ENCODE data around the gene SPATS2. TPM values are rescaled to one million over a fixed set of nuclear protein-coding genes. Genes with fewer than 3 reads are reported as not detected.

The SPATS2 gene
- total RNA-seq, 2 experiments from 2014 or later, result 9.2 to 10.8 TPM

- no peaks in the 10 kb centered on the region for H3K27me3 Mint-ChIP-seq
- no peak for DNase-seq
- H3K4me1 Mint-ChIP-seq (ENCODE audit: low read depth), result peaks cover 21% of the 10 kb centered on the region
- TF ChIP-seq, protein P1, sequence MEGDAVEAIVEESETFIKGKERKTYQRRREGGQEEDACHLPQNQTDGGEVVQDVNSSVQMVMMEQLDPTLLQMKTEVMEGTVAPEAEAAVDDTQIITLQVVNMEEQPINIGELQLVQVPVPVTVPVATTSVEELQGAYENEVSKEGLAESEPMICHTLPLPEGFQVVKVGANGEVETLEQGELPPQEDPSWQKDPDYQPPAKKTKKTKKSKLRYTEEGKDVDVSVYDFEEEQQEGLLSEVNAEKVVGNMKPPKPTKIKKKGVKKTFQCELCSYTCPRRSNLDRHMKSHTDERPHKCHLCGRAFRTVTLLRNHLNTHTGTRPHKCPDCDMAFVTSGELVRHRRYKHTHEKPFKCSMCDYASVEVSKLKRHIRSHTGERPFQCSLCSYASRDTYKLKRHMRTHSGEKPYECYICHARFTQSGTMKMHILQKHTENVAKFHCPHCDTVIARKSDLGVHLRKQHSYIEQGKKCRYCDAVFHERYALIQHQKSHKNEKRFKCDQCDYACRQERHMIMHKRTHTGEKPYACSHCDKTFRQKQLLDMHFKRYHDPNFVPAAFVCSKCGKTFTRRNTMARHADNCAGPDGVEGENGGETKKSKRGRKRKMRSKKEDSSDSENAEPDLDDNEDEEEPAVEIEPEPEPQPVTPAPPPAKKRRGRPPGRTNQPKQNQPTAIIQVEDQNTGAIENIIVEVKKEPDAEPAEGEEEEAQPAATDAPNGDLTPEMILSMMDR (IDR thresholded peaks at IDR 0.05), result no peak
- no peaks in the 10 kb centered on the region for H3K9me3 Mint-ChIP-seq
- ChIA-PET CTCF (interaction anchor here (1.0 to 1.5 kb wide), 2 partner anchors 200 to 212 kb away, joined by 3 to 8 read pairs; partner anchors contain the start of gene DNAJC22), POLR2A (interaction anchor here (3.4 kb wide), 1 partner anchor 8 kb away, joined by 17 read pairs; no protein-coding TSS in a partner anchor)
- no peak overlapping the region for H3K27ac Mint-ChIP-seq
- peaks cover 29% of the 10 kb centered on the region for H3K36me3 Mint-ChIP-seq (ENCODE audit: low read depth)
- intact Hi-C loops (cut with micrococcal nuclease), result no loop called here
- ATAC-seq, result no peak
- H3K4me3 Mint-ChIP-seq, result no peak overlapping the region
Observed at GRCh38 chr12:49558526-49558925, 191.3 kb downstream of the SPATS2 start.

DNA sequence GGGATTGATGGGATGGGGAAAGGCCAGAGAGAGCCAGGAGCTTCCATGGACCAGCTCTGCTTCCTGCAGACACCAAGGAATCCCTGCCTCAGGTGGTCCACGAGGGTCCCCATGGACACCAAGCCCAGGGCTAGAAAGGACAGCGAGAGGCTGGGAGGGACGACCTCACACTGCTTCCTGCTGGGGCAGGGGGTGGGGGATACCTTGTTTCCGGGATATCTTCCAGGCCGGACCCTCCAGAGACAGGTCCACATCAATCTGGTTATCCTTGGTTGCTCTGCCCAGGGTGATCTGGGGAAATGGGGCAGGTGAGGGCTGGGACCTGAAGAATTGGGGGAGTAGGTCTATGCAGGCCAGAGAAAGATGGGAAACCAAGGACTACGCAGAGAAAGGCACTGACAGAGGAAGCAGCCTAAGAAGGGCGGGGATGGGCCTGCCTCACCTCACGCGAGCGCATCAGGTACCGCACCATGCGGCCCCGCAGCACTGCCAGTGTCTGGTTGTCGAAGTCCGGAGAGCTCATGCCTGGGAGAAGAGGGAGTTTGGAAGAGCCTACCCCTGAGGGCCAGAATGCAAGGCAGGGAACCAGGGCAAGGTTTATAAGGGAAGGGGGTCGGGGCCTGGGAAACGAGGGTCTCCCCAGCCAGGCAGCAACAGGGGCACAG lies 191.9 kb downstream of the SPATS2 start:
- no peak for ATAC-seq
- Mint-ChIP-seq H3K4me1 (ENCODE audit: low read depth) (peaks cover 25% of the 10 kb centered on the region), H3K27me3 (no peaks in the 10 kb centered on the region), H3K36me3 (ENCODE audit: low read depth) (peaks cover 34% of the 10 kb centered on the region), H3K9me3 (no peaks in the 10 kb centered on the region), H3K4me3 (no peak overlapping the region), H3K27ac (no peak overlapping the region)
- TF ChIP-seq, protein P1 (IDR thresholded peaks at IDR 0.05), result no peak
- CTCF ChIA-PET, result interaction anchor here (1.0 kb wide), 1 partner anchor 212 kb away, joined by 3 read pairs; the partner anchor contains the start of gene DNAJC22
- POLR2A ChIA-PET, result interaction anchor here (1.5 to 3.4 kb wide), 2 partner anchors 9 to 12 kb away, joined by 6 to 17 read pairs; no protein-coding TSS in a partner anchor
- intact Hi-C loops (cut with micrococcal nuclease), result no loop called here
- no peak for DNase-seq

DNA sequence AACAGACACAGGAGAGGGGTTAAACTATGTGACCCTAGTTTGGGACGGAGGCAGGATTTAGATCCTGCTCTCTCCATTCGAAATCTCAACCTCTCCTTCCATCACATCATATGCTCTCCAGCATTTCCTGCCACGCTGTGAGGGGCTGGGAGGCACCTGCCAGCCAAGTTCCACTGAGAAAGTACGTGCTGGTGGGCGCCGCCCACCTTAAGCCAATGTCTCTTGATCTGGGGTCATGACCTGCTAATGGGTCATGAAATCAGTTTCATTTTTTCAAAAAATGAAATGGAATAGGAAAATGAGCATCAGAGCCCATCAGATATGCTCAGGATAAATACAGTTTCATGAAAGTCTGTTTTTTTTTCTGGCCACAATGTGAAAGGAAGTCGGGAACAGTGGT lies 193.4 kb downstream of the SPATS2 start:
- CTCF ChIA-PET, result interaction anchor here (0.8 to 3.2 kb wide), 6 partner anchors 8 to 75 kb away, joined by 3 to 17 read pairs (median 4); no protein-coding TSS in a partner anchor
- DNase-seq (peak; percentile 57), ATAC-seq (peak; percentile 60)
- POLR2A ChIA-PET, result interaction anchor here (1.1 to 3.4 kb wide), 4 partner anchors 10 to 59 kb away, joined by 3 to 17 read pairs (median 5); partner anchors contain the start of gene KCNH3
- TF ChIP-seq, protein P1 (IDR thresholded peaks at IDR 0.05), result no peak
- Mint-ChIP-seq H3K36me3 (ENCODE audit: low read depth) (peaks cover 38% of the 10 kb centered on the region), H3K4me3 (no peak overlapping the region), H3K4me1 (ENCODE audit: low read depth) (peaks cover 41% of the 10 kb centered on the region), H3K9me3 (no peaks in the 10 kb centered on the region), H3K27me3 (no peaks in the 10 kb centered on the region), H3K27ac (peak overlapping the region; percentile 70)
- intact Hi-C loops (cut with micrococcal nuclease), result no loop called here

DNA sequence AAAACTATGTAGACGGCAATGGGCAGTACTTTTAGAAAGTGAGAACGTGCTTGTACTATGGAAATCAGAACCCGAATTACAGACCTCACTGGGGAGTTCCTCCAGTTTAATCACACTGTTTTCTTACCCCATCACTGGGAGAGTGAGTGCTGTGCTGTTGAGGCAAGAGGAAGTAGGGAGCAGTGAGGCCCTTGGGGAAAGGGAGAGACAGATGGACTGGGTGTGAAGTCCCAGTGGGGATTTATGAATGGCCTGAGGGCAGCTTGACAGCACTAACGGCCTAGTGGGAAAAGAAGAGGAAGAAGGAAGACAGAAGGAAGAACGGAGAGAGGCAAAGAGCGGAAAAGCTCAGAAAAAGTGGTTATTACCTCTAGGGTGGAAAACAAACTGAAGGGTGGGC lies 195.0 kb downstream of the SPATS2 start:
- no peak overlapping the region for H3K4me3 Mint-ChIP-seq
- no peaks in the 10 kb centered on the region for H3K27me3 Mint-ChIP-seq
- no peaks in the 10 kb centered on the region for H3K9me3 Mint-ChIP-seq
- ChIA-PET CTCF (interaction anchor here (0.6 to 3.2 kb wide), 6 partner anchors 8 to 374 kb away, joined by 3 to 17 read pairs (median 4); no protein-coding TSS in a partner anchor), POLR2A (interaction anchor here (1.1 to 3.4 kb wide), 5 partner anchors 8 to 196 kb away, joined by 3 to 17 read pairs (median 4); partner anchors contain the start of genes KCNH3 and PRPF40B)
- DNase-seq, result no peak
- peaks cover 38% of the 10 kb centered on the region for H3K36me3 Mint-ChIP-seq (ENCODE audit: low read depth)
- peak overlapping the region; percentile 22 for H3K27ac Mint-ChIP-seq
- no peak for ATAC-seq
- peaks cover 52% of the 10 kb centered on the region for H3K4me1 Mint-ChIP-seq (ENCODE audit: low read depth)
- intact Hi-C loops (cut with micrococcal nuclease), result no loop called here
- TF ChIP-seq, protein P1 (IDR thresholded peaks at IDR 0.05), result no peak

- Mint-ChIP-seq H3K9me3 (no peaks in the 10 kb centered on the region), H3K27me3 (no peaks in the 10 kb centered on the region), H3K27ac (no peak overlapping the region), H3K4me3 (no peak overlapping the region), H3K4me1 (ENCODE audit: low read depth) (peaks cover 52% of the 10 kb centered on the region), H3K36me3 (ENCODE audit: low read depth) (peaks cover 38% of the 10 kb centered on the region)
- CTCF ChIA-PET, result interaction anchor here (0.9 to 3.2 kb wide), 5 partner anchors 9 to 204 kb away, joined by 3 to 17 read pairs (median 4); no protein-coding TSS in a partner anchor
- DNase-seq (no peak), ATAC-seq (no peak)
- intact Hi-C loops (cut with micrococcal nuclease), result no loop called here
- TF ChIP-seq, protein P1 (IDR thresholded peaks at IDR 0.05), result no peak
- POLR2A ChIA-PET, result interaction anchor here (1.1 to 1.7 kb wide), 4 partner anchors 8 to 196 kb away, joined by 3 to 7 read pairs (median 4); partner anchors contain the start of gene PRPF40B
Observed at GRCh38 chr12:49562831-49563230, 195.6 kb downstream of the SPATS2 start.
